HEK293 (cell line): Measurements from ENCODE around the gene BAZ1A.

Experiments used
- CTCF ChIP-seq: fragments of 450-650 bp; formaldehyde crosslinking; IDR thresholded peaks from 2 replicates; pipeline ENCODE4 v1.5.1; 2016; ENCODE audit warnings: missing biosample characterization, missing genetic modification characterization
- KLF16 ChIP-seq: fragments of 450-650 bp; formaldehyde crosslinking; IDR thresholded peaks from 2 replicates; pipeline ENCODE4 v1.5.1; 2017; ENCODE audit warnings: missing biosample characterization, missing genetic modification characterization
- RBAK ChIP-seq: fragments of 450-650 bp; formaldehyde crosslinking; IDR thresholded peaks from 2 replicates; pipeline ENCODE4 v1.5.1; 2016; ENCODE audit warnings: missing biosample characterization, missing genetic modification characterization
- ZNF133 ChIP-seq: fragments of 450-650 bp; formaldehyde crosslinking; IDR thresholded peaks from 2 replicates; pipeline ENCODE4 v1.5.1; 2016; ENCODE audit warnings: missing biosample characterization, missing genetic modification characterization
- ZNF239 ChIP-seq: fragments of 450-650 bp; formaldehyde crosslinking; IDR thresholded peaks from 2 replicates; pipeline ENCODE4 v1.5.1; 2016; ENCODE audit warnings: missing biosample characterization, missing genetic modification characterization
- ZNF274 ChIP-seq, 2 experiments: fragments of 200-500 bp in 1 of 2; fragments of 450-650 bp in 1 of 2; sonication (Bioruptor generic) in 1 of 2; formaldehyde crosslinking in 1 of 2; IDR thresholded peaks; 2 replicates each; pipeline versions ENCODE4 v1.5.1 to v1.6.1; 2014 to 2016; ENCODE audit warnings: borderline replicate concordance in 1 of 2, inconsistent platforms in 1 of 2, low read length in 1 of 2, missing biosample characterization in 1 of 2, missing genetic modification characterization in 1 of 2
- ZNF350 ChIP-seq: fragments of 450-650 bp; formaldehyde crosslinking; IDR thresholded peaks from 2 replicates; pipeline ENCODE4 v1.5.0; 2017; ENCODE audit warnings: missing biosample characterization, mild to moderate bottlenecking, missing genetic modification characterization
- ZNF423 ChIP-seq: fragments of 450-650 bp; formaldehyde crosslinking; IDR thresholded peaks from 2 replicates; pipeline ENCODE4 v1.5.1; 2016; ENCODE audit warnings: missing biosample characterization, missing genetic modification characterization
- TF ChIP-seq, protein P1 (sequence below): fragments of 450-650 bp; formaldehyde crosslinking; IDR thresholded peaks from 2 replicates; pipeline ENCODE4 v1.5.1; 2016; ENCODE audit warnings: missing biosample characterization, missing genetic modification characterization

- TF ChIP-seq CTCF (no peak), KLF16 (tag by site-specific recombination) (no peak), ZNF133 (tag by site-specific recombination) (no peak), ZNF350 (tag by site-specific recombination) (no peak), ZNF239 (no peak), ZNF423 (tag by site-specific recombination) (no peak), ZNF274 (IDR thresholded peaks at IDR 0.05; ENCODE audit: low read length) (no peak), ZNF274 (tag by site-specific recombination; IDR thresholded peaks at IDR 0.05; ENCODE audit: borderline replicate concordance) (no peak), RBAK (tag by site-specific recombination) (no peak)
- TF ChIP-seq, protein P1, sequence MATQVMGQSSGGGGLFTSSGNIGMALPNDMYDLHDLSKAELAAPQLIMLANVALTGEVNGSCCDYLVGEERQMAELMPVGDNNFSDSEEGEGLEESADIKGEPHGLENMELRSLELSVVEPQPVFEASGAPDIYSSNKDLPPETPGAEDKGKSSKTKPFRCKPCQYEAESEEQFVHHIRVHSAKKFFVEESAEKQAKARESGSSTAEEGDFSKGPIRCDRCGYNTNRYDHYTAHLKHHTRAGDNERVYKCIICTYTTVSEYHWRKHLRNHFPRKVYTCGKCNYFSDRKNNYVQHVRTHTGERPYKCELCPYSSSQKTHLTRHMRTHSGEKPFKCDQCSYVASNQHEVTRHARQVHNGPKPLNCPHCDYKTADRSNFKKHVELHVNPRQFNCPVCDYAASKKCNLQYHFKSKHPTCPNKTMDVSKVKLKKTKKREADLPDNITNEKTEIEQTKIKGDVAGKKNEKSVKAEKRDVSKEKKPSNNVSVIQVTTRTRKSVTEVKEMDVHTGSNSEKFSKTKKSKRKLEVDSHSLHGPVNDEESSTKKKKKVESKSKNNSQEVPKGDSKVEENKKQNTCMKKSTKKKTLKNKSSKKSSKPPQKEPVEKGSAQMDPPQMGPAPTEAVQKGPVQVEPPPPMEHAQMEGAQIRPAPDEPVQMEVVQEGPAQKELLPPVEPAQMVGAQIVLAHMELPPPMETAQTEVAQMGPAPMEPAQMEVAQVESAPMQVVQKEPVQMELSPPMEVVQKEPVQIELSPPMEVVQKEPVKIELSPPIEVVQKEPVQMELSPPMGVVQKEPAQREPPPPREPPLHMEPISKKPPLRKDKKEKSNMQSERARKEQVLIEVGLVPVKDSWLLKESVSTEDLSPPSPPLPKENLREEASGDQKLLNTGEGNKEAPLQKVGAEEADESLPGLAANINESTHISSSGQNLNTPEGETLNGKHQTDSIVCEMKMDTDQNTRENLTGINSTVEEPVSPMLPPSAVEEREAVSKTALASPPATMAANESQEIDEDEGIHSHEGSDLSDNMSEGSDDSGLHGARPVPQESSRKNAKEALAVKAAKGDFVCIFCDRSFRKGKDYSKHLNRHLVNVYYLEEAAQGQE (tag by site-specific recombination): no peak
These were observed 108.6 kb downstream of the BAZ1A start for GRCh38 chr14:34766606-34767005.
